ENCODE results near the gene GHRH.

Gene GHRH

GRCh38 chr20:37291724-37292126 is 30.1 kb upstream of the GHRH start:
- in situ Hi-C loops (cut with MboI; ENCODE audit: low sequenced_read_pairs) = no loop called here

DNA sequence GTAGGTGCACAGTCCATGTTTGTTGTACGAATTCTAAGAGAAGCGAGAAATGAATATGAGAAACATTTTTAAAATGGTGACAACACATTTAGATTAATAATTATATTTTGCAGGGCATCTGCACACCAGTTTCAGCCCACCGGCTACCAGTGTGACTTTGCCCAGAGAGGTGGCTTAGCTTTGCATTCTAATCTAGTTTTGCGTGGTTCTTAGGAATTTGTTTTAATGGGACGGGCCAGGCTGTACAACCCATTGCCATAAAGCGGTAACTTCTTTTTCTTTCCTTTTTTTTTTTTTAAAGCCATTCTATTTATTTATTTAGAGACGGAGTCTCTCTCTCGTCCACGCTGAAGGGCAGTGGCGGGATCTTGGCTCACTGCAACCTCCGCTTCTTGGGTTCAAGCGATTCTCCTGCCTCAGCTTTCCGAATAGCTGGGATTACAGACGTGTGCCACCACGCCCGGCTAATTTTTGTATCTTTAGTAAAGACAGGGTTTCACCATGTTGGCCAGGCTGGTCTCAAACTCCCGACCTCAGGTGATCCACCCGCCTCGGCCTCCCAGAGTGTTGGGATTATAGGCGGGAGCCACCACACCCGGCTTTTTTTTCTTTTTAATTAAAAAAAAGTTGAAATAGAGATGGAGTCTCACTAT is 28.7 kb upstream of the GHRH start:
- in situ Hi-C loops (cut with MboI; ENCODE audit: low sequenced_read_pairs) = no loop called here

DNA sequence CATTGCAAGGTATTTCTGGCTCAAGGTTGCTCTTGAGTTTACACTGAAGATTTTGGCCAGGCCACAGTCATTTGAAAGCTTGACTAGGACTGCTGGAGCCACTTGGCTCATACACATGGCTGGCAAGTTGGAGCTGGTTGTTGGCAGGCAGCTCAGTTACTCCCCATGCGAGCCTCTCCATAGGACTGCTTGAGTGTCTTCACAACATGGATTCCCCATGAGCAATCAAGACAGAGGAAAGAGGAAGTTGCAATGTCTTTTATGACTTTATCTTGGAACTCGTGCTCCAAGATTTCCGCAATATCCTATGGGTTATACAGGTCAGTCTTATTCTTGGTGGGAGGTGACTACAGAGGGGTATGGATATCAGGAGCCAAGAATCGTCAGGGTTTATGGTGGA is 26.5 kb upstream of the GHRH start:
- in situ Hi-C loops (cut with MboI; ENCODE audit: low sequenced_read_pairs) = no loop called here

DNA sequence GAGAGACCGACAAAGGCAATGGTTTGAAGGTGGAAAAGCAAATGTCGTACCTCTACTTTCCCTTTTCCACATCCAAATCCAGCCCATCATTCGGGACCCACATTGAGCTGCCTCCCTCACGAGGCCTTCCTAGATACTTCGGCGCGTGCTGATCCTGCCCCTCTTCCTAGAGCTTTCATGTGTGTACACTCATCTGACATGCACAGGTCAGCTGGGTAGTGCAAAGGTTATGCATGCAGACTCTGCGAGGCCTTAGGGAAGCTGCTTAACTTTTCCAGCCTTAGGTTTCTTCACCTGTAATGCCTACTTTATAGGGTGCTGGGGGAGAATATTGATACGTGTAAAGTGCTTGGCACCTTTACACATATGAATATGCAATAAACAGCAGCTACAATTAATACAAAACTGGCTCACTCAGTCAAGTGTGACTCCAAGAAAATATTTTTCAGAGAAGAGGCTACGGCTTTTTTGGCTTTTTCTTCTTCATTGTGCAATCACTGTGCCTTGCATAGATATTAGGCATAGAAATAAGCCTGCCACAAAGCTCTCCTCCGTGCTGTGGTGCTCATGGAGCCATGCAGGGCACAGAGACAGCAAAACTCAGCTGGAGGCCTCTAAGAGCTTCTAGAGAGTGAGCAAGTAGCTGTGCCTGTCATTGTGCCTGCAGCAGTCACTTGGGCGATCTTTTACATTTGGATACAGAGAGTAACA is 24.2 kb upstream of the GHRH start:
- in situ Hi-C loops (cut with MboI; ENCODE audit: low sequenced_read_pairs) = no loop called here

GRCh38 chr20:37284691-37285161 is 23.1 kb upstream of the GHRH start:
- in situ Hi-C loops (cut with MboI; ENCODE audit: low sequenced_read_pairs) = no loop called here

DNA sequence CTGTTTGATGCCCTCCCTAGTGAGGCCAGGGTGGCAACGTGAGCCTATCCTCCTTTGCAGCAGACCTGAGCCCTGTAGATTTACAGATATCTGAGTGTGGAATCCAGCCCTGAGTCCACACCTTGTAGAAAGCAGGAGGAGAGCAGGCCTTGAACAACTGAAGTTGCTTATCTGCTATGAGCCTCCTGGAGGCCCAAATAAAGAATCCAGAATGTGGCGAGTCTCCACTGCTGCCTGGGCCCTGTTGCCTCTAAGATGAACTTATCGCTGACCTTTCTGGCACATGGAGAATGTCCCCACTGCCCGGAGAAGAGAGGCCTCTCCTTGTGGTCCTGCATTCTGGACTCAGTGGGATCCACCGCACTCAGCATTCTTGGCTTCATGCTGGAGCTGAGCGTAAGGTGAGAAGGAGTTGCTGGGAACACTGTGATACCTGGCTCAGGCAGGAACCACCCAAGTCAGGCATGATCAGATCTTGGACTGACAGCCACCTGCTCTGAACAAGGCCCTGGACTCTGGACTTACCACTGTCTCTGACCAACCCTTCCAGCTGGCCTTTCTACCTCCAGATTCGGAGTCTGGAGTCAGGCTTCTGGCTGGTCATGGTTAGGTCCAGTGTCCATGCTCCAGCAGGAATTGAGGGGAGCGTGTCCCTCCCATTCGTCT is 22.0 kb upstream of the GHRH start:
- in situ Hi-C loops (cut with MboI; ENCODE audit: low sequenced_read_pairs) = no loop called here

GRCh38 chr20:37282556-37282955 is 20.9 kb upstream of the GHRH start:
- in situ Hi-C loops (cut with MboI; ENCODE audit: low sequenced_read_pairs) = no loop called here

- in situ Hi-C loops (cut with MboI; ENCODE audit: low sequenced_read_pairs) = no loop called here
These were observed 18.8 kb upstream of the GHRH start for GRCh38 chr20:37280403-37280802.

DNA sequence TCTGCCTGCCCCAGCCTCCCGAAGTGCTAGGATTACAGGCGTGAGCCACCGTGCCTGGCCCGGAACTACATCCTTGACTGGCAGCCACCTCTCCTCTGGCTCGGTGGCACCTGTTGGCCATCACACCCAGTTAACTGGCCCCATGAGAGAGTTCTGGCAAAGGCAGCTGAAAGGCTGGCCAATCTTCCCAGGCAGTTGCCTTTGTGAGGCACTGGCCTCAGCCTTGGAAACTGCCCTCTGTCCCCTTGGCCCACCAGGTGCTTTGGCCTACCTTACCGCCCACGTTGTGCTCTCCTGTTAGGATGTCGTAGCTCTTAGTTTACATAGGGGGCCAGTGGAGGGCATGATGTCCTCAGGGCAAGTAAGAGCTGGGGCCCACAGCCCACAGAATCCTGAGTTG is 18.2 kb upstream of the GHRH start:
- in situ Hi-C loops (cut with MboI; ENCODE audit: low sequenced_read_pairs) = no loop called here

- in situ Hi-C loops (cut with MboI; ENCODE audit: low sequenced_read_pairs) = no loop called here
These were observed 17.5 kb upstream of the GHRH start for GRCh38 chr20:37278966-37279590.

GRCh38 chr20:37277253-37277593 is 15.6 kb upstream of the GHRH start:
- in situ Hi-C loops (cut with MboI; ENCODE audit: low sequenced_read_pairs) = no loop called here

DNA sequence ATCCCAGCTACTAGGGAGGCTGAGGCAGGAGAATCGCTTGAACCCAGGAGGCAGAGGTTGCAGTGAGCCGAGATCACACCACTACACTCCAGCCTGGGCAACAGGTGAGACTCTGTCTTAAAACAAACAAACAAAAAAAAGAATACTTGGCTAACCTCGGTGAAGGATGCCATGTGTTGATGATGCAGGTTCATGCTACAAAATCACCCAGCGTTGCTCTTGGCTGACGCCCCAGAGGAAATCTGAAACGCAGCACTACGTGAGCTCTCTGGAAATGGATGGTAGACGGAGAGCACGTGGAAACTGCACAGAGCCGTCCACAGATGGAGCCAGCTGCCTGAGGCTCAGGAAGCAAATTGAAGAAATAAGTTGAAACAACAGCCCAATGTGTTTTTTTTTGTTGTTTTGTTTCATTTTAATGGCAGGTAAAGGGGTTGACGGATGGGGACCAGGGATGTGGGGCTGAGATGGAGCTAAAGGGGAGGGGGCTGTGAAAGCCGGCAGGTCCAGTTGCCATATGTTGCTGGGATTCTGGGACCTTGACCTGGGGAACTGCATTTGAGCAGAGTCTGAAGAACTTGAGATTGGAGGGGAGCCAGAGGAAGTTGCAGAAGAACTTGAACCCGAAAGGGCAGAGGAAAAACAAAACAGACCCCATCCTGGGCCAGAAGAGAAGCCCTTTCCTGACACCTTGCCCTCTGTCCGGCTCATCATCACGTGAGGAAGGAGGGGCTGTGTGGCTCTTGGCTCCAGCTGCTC is 15.1 kb upstream of the GHRH start:
- in situ Hi-C loops (cut with MboI; ENCODE audit: low sequenced_read_pairs) = no loop called here

DNA sequence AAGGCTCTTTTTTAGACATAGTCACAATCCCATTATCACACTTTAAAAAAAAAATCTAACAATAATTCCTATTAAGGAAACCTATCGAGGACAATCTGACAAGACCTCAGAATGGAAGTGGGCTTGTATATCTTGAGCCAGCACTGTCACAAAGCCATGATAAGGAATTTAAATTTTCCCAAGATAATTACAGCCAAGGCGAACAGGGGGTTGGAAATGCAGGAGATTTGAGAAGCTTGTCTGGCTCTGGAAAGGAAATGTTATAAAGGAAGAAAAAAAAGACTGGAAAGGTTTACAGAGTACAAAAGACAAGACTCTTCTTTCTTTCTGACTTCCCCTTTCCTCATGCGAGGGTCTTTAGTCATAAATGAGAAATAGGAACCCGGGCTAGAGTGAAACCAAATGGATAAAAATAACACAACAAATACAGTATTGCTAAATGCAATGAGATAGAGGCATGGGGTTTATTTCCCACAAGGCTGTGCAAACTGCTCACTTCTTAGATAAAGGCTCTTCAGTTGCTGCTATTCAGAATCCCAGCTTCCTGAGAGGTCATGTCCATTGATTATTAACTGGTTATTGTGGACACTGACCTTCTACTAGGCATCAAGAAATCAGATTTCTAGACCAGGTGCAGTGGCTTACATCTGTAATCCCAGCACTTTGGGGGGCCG is 13.4 kb upstream of the GHRH start:
- in situ Hi-C loops (cut with MboI; ENCODE audit: low sequenced_read_pairs) = loop anchor here (5.0 kb wide), 1 partner anchor 112 kb away; no protein-coding TSS in a partner anchor

- in situ Hi-C loops (cut with MboI; ENCODE audit: low sequenced_read_pairs) = loop anchor here (5.0 kb wide), 1 partner anchor 113 kb away; no protein-coding TSS in a partner anchor
These were observed 12.4 kb upstream of the GHRH start for GRCh38 chr20:37273988-37274387.

- in situ Hi-C loops (cut with MboI; ENCODE audit: low sequenced_read_pairs) = loop anchor here (5.0 kb wide), 1 partner anchor 116 kb away; no protein-coding TSS in a partner anchor
These were observed 9.8 kb upstream of the GHRH start for GRCh38 chr20:37271421-37271768.

DNA sequence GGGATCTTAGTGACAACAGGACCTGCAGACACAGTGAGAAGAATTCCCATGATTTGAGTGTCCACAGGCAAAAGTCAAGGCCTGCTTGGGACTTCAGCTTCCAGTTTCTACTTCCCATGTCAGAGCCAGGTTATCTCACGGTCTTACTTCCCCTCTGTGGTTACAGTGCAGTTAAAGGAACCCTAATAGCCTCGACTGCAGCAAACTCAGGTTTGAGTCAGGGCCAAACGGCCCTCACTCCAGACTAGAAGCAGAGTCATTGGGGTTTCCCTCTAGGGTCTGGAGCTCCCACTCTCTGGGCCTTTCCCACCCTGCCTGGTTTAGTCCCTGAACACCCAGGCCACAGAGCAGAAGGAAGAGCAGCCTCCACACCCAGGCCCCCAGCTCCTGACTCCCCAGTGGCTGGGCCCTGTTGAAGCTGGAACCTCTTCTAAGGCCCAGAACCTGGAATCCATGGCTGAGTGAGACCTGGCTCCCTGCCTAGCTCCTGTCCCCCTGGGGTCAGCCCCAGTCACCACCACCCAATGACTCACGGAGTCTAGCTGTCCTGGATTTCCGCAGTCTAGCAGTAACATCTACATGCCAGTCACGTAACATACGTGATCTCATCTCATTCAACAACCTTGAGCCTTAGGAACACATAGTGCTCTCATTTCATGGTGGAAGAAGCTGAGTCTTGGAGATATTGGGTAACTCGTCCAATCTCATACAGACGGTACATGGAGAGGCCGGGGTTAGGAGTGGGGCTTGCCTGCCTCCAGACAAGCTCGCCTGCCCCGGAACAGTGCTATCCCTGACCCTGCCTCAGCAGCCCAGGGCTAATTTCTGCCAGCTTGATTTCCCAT is 9.2 kb upstream of the GHRH start:
- in situ Hi-C loops (cut with MboI; ENCODE audit: low sequenced_read_pairs) = loop anchor here (5.0 kb wide), 1 partner anchor 117 kb away; no protein-coding TSS in a partner anchor

GRCh38 chr20:37267667-37268313 is 6.2 kb upstream of the GHRH start:
- in situ Hi-C loops (cut with MboI; ENCODE audit: low sequenced_read_pairs) = loop anchor here (5.0 kb wide), 1 partner anchor 260 kb away; the partner anchor contains the start of gene BLCAP

DNA sequence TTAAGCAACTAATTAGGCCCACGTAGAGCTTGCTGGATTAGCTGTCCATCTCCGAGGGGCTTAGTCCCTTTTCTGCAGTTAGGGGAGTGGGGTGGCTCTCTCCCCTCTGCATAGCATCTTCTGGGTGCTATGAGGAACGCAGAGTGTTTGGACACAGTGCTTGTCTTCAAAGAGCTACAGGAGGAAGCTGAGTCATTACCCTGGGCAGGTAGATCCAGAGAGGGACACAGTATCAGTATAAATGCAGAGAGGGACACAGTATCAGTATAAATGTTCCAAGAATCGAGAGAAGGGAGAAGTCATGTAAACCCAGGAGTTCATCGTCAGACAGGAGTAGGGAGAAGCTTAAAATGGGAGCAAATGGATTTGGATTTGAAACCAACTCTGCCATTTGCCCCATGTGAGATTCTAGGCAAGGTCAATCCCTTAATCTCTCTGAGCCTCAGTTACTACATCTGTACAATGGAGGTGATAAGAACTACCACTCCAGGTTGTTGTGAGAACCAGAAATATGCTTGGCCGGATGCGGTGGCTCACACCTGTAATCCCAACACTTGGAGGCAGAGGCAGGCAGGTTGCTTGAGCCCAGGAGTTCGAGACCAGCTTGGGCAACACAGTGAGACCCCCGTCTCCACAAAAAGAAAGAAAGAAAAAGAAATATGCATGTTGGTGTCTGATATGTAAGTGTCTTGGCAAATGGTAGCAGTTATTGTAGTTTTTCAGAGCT is 5.5 kb upstream of the GHRH start:
- in situ Hi-C loops (cut with MboI; ENCODE audit: low sequenced_read_pairs) = loop anchor here (5.0 kb wide), 1 partner anchor 260 kb away; the partner anchor contains the start of gene BLCAP

All from HL-60/S4 (cell line).